Smooth muscle cell (in vitro differentiated cells): ENCODE data around the gene RGS6. TPM values are rescaled to one million over a fixed set of nuclear protein-coding genes. Genes with fewer than 3 reads are reported as not detected.
A peak's percentile ranks its signal among the peaks of the same experiment; 100 is the strongest.

Experiments
- DNase-seq: peaks from one replicate; lab custom pipeline; 2025; ENCODE audit not compliant: unreplicated experiment; lab: John Stamatoyannopoulos, UW
- H2AFZ ChIP-seq: fragments of 200-600 bp; sonication (generic); 2 replicates; pipeline ENCODE4 v1.6.0; 2016; ENCODE audit warnings: antibody characterized with exemption, low read depth, mild to moderate bottlenecking
- H3F3A ChIP-seq: fragments of 200-600 bp; sonication (generic); 2 replicates; pipeline ENCODE4 v1.6.0; 2017; ENCODE audit warnings: antibody characterized with exemption, low read depth
- H3K27ac ChIP-seq: fragments of 200-600 bp; sonication (generic); 2 replicates; pipeline ENCODE4 v1.5.1; 2016; ENCODE audit warnings: low read depth, mild to moderate bottlenecking
- H3K27me3 ChIP-seq: fragments of 200-600 bp; sonication (generic); 2 replicates; pipeline ENCODE4 v1.6.1; 2016; ENCODE audit warnings: low read depth, mild to moderate bottlenecking
- H3K36me3 ChIP-seq: fragments of 200-600 bp; sonication (generic); 2 replicates; pipeline ENCODE4 v1.5.1; 2016; ENCODE audit warnings: low read depth
- H3K4me1 ChIP-seq: fragments of 200-600 bp; sonication (generic); 2 replicates; pipeline ENCODE4 v1.5.1; 2016; ENCODE audit warnings: low read depth
- H3K4me2 ChIP-seq: fragments of 200-600 bp; sonication (generic); 2 replicates; pipeline ENCODE4 v1.6.0; 2016; ENCODE audit warnings: mild to moderate bottlenecking
- H3K4me3 ChIP-seq: fragments of 200-600 bp; sonication (generic); 2 replicates; pipeline ENCODE4 v1.5.1; 2016; ENCODE audit warnings: mild to moderate bottlenecking
- H3K79me2 ChIP-seq: fragments of 200-600 bp; sonication (generic); 2 replicates; pipeline ENCODE4 v1.6.0; 2016; ENCODE audit warnings: low read depth, mild to moderate bottlenecking
- H3K9ac ChIP-seq: fragments of 200-600 bp; sonication (generic); 2 replicates; pipeline ENCODE4 v1.6.0; 2016; ENCODE audit warnings: low read depth
- H3K9me3 ChIP-seq: fragments of 200-600 bp; sonication (generic); replicated peaks from 2 replicates; pipeline ENCODE4 v1.5.1; 2016; ENCODE audit warnings: low read depth
- H4K20me1 ChIP-seq: fragments of 200-600 bp; sonication (generic); 2 replicates; pipeline ENCODE4 v1.6.0; 2016; ENCODE audit warnings: low read depth
- CTCF ChIP-seq: fragments of 200-600 bp; sonication (generic); IDR thresholded peaks from 2 replicates; pipeline ENCODE4 v1.5.1; 2017; ENCODE audit warnings: borderline replicate concordance, mild to moderate bottlenecking, antibody characterized with exemption; ENCODE audit not compliant: insufficient read depth, poor library complexity, severe bottlenecking
- WGBS: methylation state at CpG from one replicate; pipeline ENCODE4 v1.1.7; 2016; ENCODE audit warnings: low lambda C conversion rate; 5-methylcytosine and 5-hydroxymethylcytosine counted together
- polyA plus RNA-seq: library from polyadenylated mRNA; unstranded; fragments of >200 nt; fragmentation: Nextera tagmentation; extraction: Ambion mirVana; gene quantifications from 2 replicates; pipeline ENCODE4 v1.2.1, GENCODE V29; 2016
- total RNA-seq: library from RNA; depleted of rRNA; stranded (reverse); fragments of >200 nt; gene quantifications from 2 replicates; pipeline ENCODE4 v1.2.3, GENCODE V29; 2014

RGS6 gene
- total and polyA plus RNA-seq, 2 experiments from 2014 or later = 0.40 TPM; not detected in 1

GRCh38 chr14:72439707-72440106 is 507.5 kb downstream of the RGS6 start:
- WGBS = 92% methylated on average over 4 of the region's 4 CpGs
- no peaks in the 10 kb centered on the region for H3K36me3 ChIP-seq
- H3K27me3 ChIP-seq = no peaks in the 10 kb centered on the region
- no peak overlapping the region for H3K4me3 ChIP-seq
- H3K4me1 ChIP-seq = no peaks in the 10 kb centered on the region
- DNase-seq = no peak
- H3K9ac ChIP-seq = no peak overlapping the region
- no peak overlapping the region for H2AFZ ChIP-seq
- H3F3A ChIP-seq = no peaks in the 10 kb centered on the region
- no peaks in the 10 kb centered on the region for H3K9me3 ChIP-seq
- H4K20me1 ChIP-seq = no peaks in the 10 kb centered on the region
- H3K79me2 ChIP-seq = no peaks in the 10 kb centered on the region
- TF ChIP-seq CTCF = no peak
- H3K27ac ChIP-seq = no peak overlapping the region
- no peak overlapping the region for H3K4me2 ChIP-seq

- Histone ChIP-seq H3K4me1 (no peaks in the 10 kb centered on the region), H2AFZ (no peak overlapping the region), H3K9me3 (no peaks in the 10 kb centered on the region), H3K27ac (no peak overlapping the region), H3K4me3 (no peak overlapping the region), H3K4me2 (no peak overlapping the region), H3F3A (no peaks in the 10 kb centered on the region), H3K27me3 (no peaks in the 10 kb centered on the region), H3K79me2 (no peaks in the 10 kb centered on the region), H3K9ac (no peak overlapping the region), H4K20me1 (no peaks in the 10 kb centered on the region), H3K36me3 (no peaks in the 10 kb centered on the region)
- WGBS = 86% methylated on average over 2 of the region's 2 CpGs
- TF ChIP-seq CTCF = no peak
- no peak for DNase-seq
Observed at GRCh38 chr14:72443256-72443655, 511.0 kb downstream of the RGS6 start.

GRCh38 chr14:72443991-72444441 is 511.8 kb downstream of the RGS6 start:
- Histone ChIP-seq H3K36me3 (no peaks in the 10 kb centered on the region), H3K4me1 (no peaks in the 10 kb centered on the region), H3F3A (no peaks in the 10 kb centered on the region), H2AFZ (no peak overlapping the region), H3K9ac (no peak overlapping the region), H4K20me1 (no peaks in the 10 kb centered on the region), H3K9me3 (no peaks in the 10 kb centered on the region), H3K79me2 (no peaks in the 10 kb centered on the region), H3K4me2 (no peak overlapping the region), H3K27ac (no peak overlapping the region), H3K4me3 (no peak overlapping the region), H3K27me3 (no peaks in the 10 kb centered on the region)
- no peak for DNase-seq
- no peak for TF ChIP-seq CTCF
- 52% methylated on average over 8 of the region's 8 CpGs for WGBS

GRCh38 chr14:72444701-72445100 is 512.5 kb downstream of the RGS6 start:
- no peak for TF ChIP-seq CTCF
- H3K4me1 ChIP-seq = no peaks in the 10 kb centered on the region
- DNase-seq = no peak
- WGBS = 81% methylated on average over 6 of the region's 6 CpGs
- no peak overlapping the region for H3K9ac ChIP-seq
- no peak overlapping the region for H3K4me2 ChIP-seq
- H2AFZ ChIP-seq = no peak overlapping the region
- H3K36me3 ChIP-seq = no peaks in the 10 kb centered on the region
- peak overlapping the region; percentile 56 for H3K27ac ChIP-seq
- H3K4me3 ChIP-seq = no peak overlapping the region
- H3K9me3 ChIP-seq = no peaks in the 10 kb centered on the region
- H4K20me1 ChIP-seq = no peaks in the 10 kb centered on the region
- H3K27me3 ChIP-seq = no peaks in the 10 kb centered on the region
- H3F3A ChIP-seq = no peaks in the 10 kb centered on the region
- H3K79me2 ChIP-seq = no peaks in the 10 kb centered on the region
